IMR-90 (cell line): ENCODE measurements around the gene FAF2.

ENCODE experiments used
- BHLHE40 ChIP-seq: fragments of 150-350 bp; IDR thresholded peaks from 2 replicates; pipeline ENCODE4 v1.6.1; 2016; ENCODE audit warnings: mild to moderate bottlenecking, low read depth, low read length
- CHD1 ChIP-seq: IDR thresholded peaks from 2 replicates; pipeline ENCODE4 v1.6.1; 2012; ENCODE audit warnings: low read depth, low read length, improper control_type of control experiment
- CTCF ChIP-seq: conservative IDR thresholded peaks from 2 replicates; pipeline ENCODE4 v1.5.1; 2012; ENCODE audit warnings: mild to moderate bottlenecking, low read depth, low read length, improper control_type of control experiment
- ELK1 ChIP-seq: fragments of 150-350 bp; IDR thresholded peaks from 2 replicates; pipeline ENCODE4 v1.6.1; 2016; ENCODE audit warnings: low read depth, mild to moderate bottlenecking, low read length, moderate library complexity, borderline replicate concordance
- MAFK ChIP-seq: IDR thresholded peaks from 2 replicates; pipeline ENCODE4 v1.6.1; 2012; ENCODE audit warnings: low read depth, low read length, improper control_type of control experiment
- MAZ ChIP-seq: IDR thresholded peaks from 2 replicates; pipeline ENCODE4 v1.6.1; 2012; ENCODE audit warnings: low read depth, mild to moderate bottlenecking, low read length, improper control_type of control experiment, moderate library complexity, borderline replicate concordance
- POLR2A ChIP-seq: IDR thresholded peaks from 2 replicates; pipeline ENCODE4 v1.6.1; 2012; ENCODE audit warnings: mild to moderate bottlenecking, low read depth, low read length
- RAD21 ChIP-seq: IDR thresholded peaks from 2 replicates; pipeline ENCODE4 v1.6.1; 2012; ENCODE audit warnings: low read length, improper control_type of control experiment
- USF2 ChIP-seq: fragments of 150-350 bp; IDR thresholded peaks from 2 replicates; pipeline ENCODE4 v1.6.1; 2017; ENCODE audit warnings: mild to moderate bottlenecking, antibody characterized with exemption, low read length, low read depth

- TF ChIP-seq USF2, result no peak
- TF ChIP-seq CTCF, result 0 out of 2 replicates have a peak, but pooled peaks have one; percentile 3
- TF ChIP-seq CHD1, result peak; percentile 82; the same call in 1 of the 2 replicates
- TF ChIP-seq MAFK, result no peak
- no peak for TF ChIP-seq ELK1
- no peak; the same call in 1 of the 2 replicates for TF ChIP-seq MAZ
- no peak for TF ChIP-seq RAD21
- no peak; the same call in 1 of the 2 replicates for TF ChIP-seq POLR2A
- TF ChIP-seq BHLHE40, result 0 out of 2 replicates have a peak, but pooled peaks have one; percentile 23
Measured at GRCh38 chr5:176537554-176538229, 89.5 kb downstream of the FAF2 start.
